CD8-positive, alpha-beta memory T cell (primary cell): Measurements from ENCODE around the gene MTAP. TPM values are rescaled to one million over a fixed set of nuclear protein-coding genes. Genes with fewer than 3 reads are reported as not detected.

ENCODE experiments used
- CTCF ChIA-PET: fragments of 350-600 bp; sonication (Branson Sonifier 250); formaldehyde crosslinking; loops from one replicate; lab custom pipeline; 2021; ENCODE audit warnings: antibody characterized with exemption; lab: Charles Lee
- POLR2A ChIA-PET: fragments of 350-600 bp; sonication (Branson Sonifier 250); formaldehyde crosslinking; loops from one replicate; lab custom pipeline; 2021; ENCODE audit warnings: antibody characterized with exemption; lab: Charles Lee
- DNase-seq, 5 donors: peaks; one replicate each; pipeline versions ENCODE4 v3.0.0 to v3.0.0-alpha.2; 2020 to 2022; ENCODE audit warnings: mixed read lengths in 1 of 5
- H3K27ac ChIP-seq: one replicate; pipeline ENCODE4 v1.7.0; 2013; ENCODE audit warnings: low read depth, mild to moderate bottlenecking, low read length, moderate library complexity
- H3K27me3 ChIP-seq: 2 replicates; pipeline ENCODE4 v1.7.0; 2013; ENCODE audit warnings: low read length, mild to moderate bottlenecking; ENCODE audit not compliant: insufficient read depth, poor library complexity, severe bottlenecking
- H3K36me3 ChIP-seq: 2 replicates; pipeline ENCODE4 v1.7.0; 2013; ENCODE audit warnings: mild to moderate bottlenecking, low read length, moderate library complexity; ENCODE audit not compliant: insufficient read depth
- H3K4me1 ChIP-seq: 2 replicates; pipeline ENCODE4 v1.7.0; 2013; ENCODE audit warnings: mild to moderate bottlenecking, low read length, moderate library complexity; ENCODE audit not compliant: insufficient read depth
- H3K4me3 ChIP-seq: 2 replicates; pipeline ENCODE4 v1.7.0; 2013; ENCODE audit warnings: mild to moderate bottlenecking, low read length
- H3K9me3 ChIP-seq: 2 replicates; pipeline ENCODE4 v1.7.0; 2013; ENCODE audit warnings: mild to moderate bottlenecking, low read length
- H3K27ac Mint-ChIP-seq, 8 donors: one replicate each; pipeline ENCODE4 v1.8.0; 2020 to 2021; ENCODE audit warnings: mixed read lengths in 8 of 8, mild to moderate bottlenecking in 6 of 8, inconsistent platforms in 3 of 8, moderate library complexity in 3 of 8
- H3K27me3 Mint-ChIP-seq, 2 donors: one replicate each; pipeline ENCODE4 v1.8.0; 2020 to 2021; ENCODE audit warnings: mixed read lengths in 2 of 2, mild to moderate bottlenecking in 1 of 2, moderate library complexity in 1 of 2
- H3K36me3 Mint-ChIP-seq, 3 donors: one replicate each; pipeline ENCODE4 v1.8.0; 2020 to 2021; ENCODE audit warnings: mixed read lengths in 3 of 3, inconsistent platforms in 1 of 3, mild to moderate bottlenecking in 1 of 3
- H3K4me1 Mint-ChIP-seq, 3 donors: one replicate each; pipeline ENCODE4 v1.8.0; 2020 to 2021; ENCODE audit warnings: mixed read lengths in 3 of 3, inconsistent platforms in 1 of 3, mild to moderate bottlenecking in 1 of 3
- H3K4me3 Mint-ChIP-seq, 7 donors: one replicate each; pipeline ENCODE4 v1.8.0; 2020 to 2021; ENCODE audit warnings: mixed read lengths in 7 of 7, mild to moderate bottlenecking in 6 of 7, moderate library complexity in 4 of 7, inconsistent platforms in 2 of 7
- H3K9me3 Mint-ChIP-seq, 5 donors: one replicate each; pipeline ENCODE4 v1.8.0; 2020 to 2022; ENCODE audit warnings: mixed read lengths in 5 of 5, mild to moderate bottlenecking in 3 of 5, moderate library complexity in 2 of 5, inconsistent platforms in 1 of 5
- polyA plus RNA-seq: library from polyadenylated mRNA; unstranded; fragments of 300-500 nt; fragmentation: Illumina TruSeq; gene quantifications from one replicate; pipeline ENCODE4 v1.2.3, GENCODE V29; 2021
- total RNA-seq, 2 experiments: library from RNA; stranded (reverse); gene quantifications; one replicate each; pipeline ENCODE4 v1.2.3, GENCODE V29; 2021

MTAP gene
- total and polyA plus RNA-seq, 3 experiments from 2014 or later, result 19.3 to 81.6 (median 77.4) TPM

DNA sequence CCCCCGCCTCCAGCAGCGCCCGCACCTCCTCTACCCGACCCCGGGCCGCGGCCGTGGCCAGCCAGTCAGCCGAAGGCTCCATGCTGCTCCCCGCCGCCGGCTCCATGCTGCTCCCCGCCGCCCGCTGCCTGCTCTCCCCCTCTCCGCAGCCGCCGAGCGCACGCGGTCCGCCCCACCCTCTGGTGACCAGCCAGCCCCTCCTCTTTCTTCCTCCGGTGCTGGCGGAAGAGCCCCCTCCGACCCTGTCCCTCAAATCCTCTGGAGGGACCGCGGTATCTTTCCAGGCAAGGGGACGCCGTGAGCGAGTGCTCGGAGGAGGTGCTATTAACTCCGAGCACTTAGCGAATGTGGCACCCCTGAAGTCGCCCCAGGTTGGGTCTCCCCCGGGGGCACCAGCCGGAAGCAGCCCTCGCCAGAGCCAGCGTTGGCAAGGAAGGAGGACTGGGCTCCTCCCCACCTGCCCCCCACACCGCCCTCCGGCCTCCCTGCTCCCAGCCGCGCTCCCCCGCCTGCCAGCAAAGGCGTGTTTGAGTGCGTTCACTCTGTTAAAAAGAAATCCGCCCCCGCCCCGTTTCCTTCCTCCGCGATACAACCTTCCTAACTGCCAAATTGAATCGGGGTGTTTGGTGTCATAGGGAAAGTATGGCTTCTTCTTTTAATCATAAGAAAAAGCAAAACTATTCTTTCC lies 172.4 kb downstream of the MTAP start:
- Histone ChIP-seq H3K36me3 (no peaks in the 10 kb centered on the region), H3K4me3 (peak overlapping the region; percentile 45), H3K9me3 (no peaks in the 10 kb centered on the region), H3K27me3 (peaks cover 83% of the 10 kb centered on the region), H3K4me1 (peaks cover 16% of the 10 kb centered on the region), H3K27ac (no peak overlapping the region)
- Mint-ChIP-seq H3K4me3 (peak overlapping the region; percentile 65 to 85 (median 80)), H3K36me3 (peaks cover 0 to 3% (median 2%) of the 10 kb centered on the region in 3 donors), H3K27me3 (peaks cover 88 to 91% of the 10 kb centered on the region in 2 donors), H3K27ac (peak overlapping the region in 3 of 8 donors; percentile 6 to 62 (median 55)), H3K9me3 (peaks cover 0 to 12% (median 11%) of the 10 kb centered on the region in 5 donors), H3K4me1 (peaks cover 21 to 23% (median 22%) of the 10 kb centered on the region in 3 donors)
- CTCF ChIA-PET, result no interaction called here
- POLR2A ChIA-PET, result no interaction called here
- DNase-seq, result peak in 3 of 5 donors; percentile 22 to 58 (median 28)

DNA sequence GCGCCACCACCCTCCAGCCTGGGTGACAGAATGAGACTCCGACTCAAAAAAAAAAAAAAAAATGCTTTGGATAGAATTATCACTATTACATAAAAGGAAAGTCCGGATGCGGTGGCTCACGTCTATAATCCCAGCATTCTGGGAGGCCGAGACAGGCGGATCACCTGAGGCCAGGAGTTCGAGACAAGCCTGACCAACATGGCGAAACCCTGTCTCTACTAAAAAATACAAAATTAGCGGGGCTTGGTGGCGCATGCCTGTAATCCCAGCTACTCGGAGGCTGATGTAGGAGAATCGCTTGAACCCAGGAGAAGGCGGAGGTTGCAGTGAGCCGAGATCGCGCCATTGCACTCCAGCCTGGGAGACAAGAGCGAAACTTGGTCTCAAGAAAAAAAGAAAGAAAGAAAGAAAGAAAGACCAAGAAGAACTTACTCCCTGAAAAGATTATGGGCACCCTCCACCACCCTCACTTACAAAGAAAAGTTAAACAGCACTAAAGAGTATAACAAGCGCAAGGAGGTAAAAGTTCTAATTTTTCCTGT lies 174.0 kb downstream of the MTAP start:
- ChIA-PET POLR2A (no interaction called here), CTCF (interaction anchor here (0.7 to 1.6 kb wide), 3 partner anchors 10 to 32 kb away, joined by 3 to 6 read pairs (median 4); partner anchors contain the start of gene CDKN2B-AS1)
- Histone ChIP-seq H3K9me3 (no peaks in the 10 kb centered on the region), H3K36me3 (no peaks in the 10 kb centered on the region), H3K27me3 (peaks cover 72% of the 10 kb centered on the region), H3K27ac (no peak overlapping the region), H3K4me3 (no peak overlapping the region), H3K4me1 (peaks cover 16% of the 10 kb centered on the region)
- Mint-ChIP-seq H3K9me3 (peaks cover 0 to 6% (median 2%) of the 10 kb centered on the region in 5 donors), H3K4me1 (peaks cover 14 to 19% (median 18%) of the 10 kb centered on the region in 3 donors), H3K4me3 (peak overlapping the region in 1 of 7 donors; percentile 32), H3K36me3 (no peaks in the 10 kb centered on the region), H3K27me3 (peaks cover 83 to 88% of the 10 kb centered on the region in 2 donors), H3K27ac (no peak overlapping the region)
- DNase-seq, result no peak

DNA sequence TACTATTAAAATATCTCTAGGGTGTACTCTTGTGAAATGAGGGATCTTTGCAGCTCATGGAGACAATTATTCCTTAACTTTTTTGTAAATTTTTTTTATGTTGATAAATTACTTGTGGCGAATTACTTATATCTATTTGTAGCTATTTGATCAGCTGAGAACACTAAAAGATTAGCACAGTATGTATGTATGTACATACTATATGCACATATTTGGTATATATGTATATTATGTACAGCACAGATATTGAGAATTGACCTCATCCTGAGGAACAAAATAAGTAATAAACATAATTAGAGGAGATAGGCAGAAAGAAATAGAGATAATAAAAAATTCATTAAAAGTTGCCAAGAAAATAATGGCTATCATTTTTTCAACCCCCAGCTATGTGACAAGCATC lies 180.0 kb downstream of the MTAP start:
- DNase-seq, result no peak
- POLR2A ChIA-PET, result no interaction called here
- peaks cover 28% of the 10 kb centered on the region for H3K27me3 ChIP-seq
- Mint-ChIP-seq H3K4me1 (peaks cover 0 to 7% (median 2%) of the 10 kb centered on the region in 3 donors), H3K4me3 (no peak overlapping the region), H3K9me3 (no peaks in the 10 kb centered on the region), H3K36me3 (no peaks in the 10 kb centered on the region), H3K27ac (no peak overlapping the region), H3K27me3 (peaks cover 36 to 74% of the 10 kb centered on the region in 2 donors)
- no peak overlapping the region for H3K4me3 ChIP-seq
- H3K4me1 ChIP-seq, result no peaks in the 10 kb centered on the region
- H3K27ac ChIP-seq, result no peak overlapping the region
- H3K36me3 ChIP-seq, result no peaks in the 10 kb centered on the region
- CTCF ChIA-PET, result interaction anchor here (0.9 to 2.0 kb wide), 2 partner anchors 13 to 26 kb away, joined by 3 to 11 read pairs; partner anchors contain the start of gene CDKN2B
- no peaks in the 10 kb centered on the region for H3K9me3 ChIP-seq

DNA sequence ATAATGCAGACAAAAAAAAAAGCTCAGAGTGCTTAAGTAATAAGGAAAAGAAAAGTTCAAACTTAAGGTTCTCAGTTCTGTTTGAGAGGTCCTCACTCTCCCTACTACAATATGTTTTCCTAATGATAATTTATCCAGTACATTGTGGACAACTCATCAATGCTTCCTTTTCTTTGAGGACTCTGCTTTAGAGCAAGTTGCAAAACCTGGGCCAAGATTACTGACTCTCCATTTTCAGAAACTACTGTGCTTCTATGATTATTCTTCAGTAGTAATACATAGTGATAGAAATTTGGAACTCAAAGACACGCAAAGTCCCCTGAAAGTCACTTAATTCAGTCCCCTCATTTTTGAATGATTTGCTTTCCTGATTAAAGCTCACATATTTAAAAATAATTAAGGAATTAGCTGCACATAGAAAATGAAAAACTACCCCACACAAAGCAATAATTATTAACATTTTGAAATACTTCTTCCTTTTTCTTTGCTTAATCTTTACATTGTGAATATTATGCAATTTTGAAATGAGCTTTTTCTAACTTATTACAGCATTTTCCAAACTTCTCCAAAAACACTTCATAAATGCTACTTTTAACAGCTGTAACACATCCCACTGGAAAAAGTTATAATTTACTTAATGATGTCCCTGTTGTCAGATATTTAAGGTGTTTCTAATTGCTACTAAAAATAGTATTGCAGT lies 180.6 kb downstream of the MTAP start:
- H3K27ac ChIP-seq, result no peak overlapping the region
- no peak overlapping the region for H3K4me3 ChIP-seq
- H3K4me1 ChIP-seq, result no peaks in the 10 kb centered on the region
- no peaks in the 10 kb centered on the region for H3K36me3 Mint-ChIP-seq
- H3K27ac Mint-ChIP-seq, result no peak overlapping the region
- ChIA-PET CTCF (interaction anchor here (0.9 to 2.0 kb wide), 2 partner anchors 14 to 25 kb away, joined by 3 to 11 read pairs; partner anchors contain the start of gene CDKN2B), POLR2A (no interaction called here)
- no peak for DNase-seq
- peaks cover 22% of the 10 kb centered on the region for H3K27me3 ChIP-seq
- no peak overlapping the region for H3K4me3 Mint-ChIP-seq
- H3K9me3 ChIP-seq, result no peaks in the 10 kb centered on the region
- peaks cover 0 to 7% (median 2%) of the 10 kb centered on the region in 3 donors for H3K4me1 Mint-ChIP-seq
- no peaks in the 10 kb centered on the region for H3K36me3 ChIP-seq
- peaks cover 30 to 71% of the 10 kb centered on the region in 2 donors for H3K27me3 Mint-ChIP-seq
- no peaks in the 10 kb centered on the region for H3K9me3 Mint-ChIP-seq

DNA sequence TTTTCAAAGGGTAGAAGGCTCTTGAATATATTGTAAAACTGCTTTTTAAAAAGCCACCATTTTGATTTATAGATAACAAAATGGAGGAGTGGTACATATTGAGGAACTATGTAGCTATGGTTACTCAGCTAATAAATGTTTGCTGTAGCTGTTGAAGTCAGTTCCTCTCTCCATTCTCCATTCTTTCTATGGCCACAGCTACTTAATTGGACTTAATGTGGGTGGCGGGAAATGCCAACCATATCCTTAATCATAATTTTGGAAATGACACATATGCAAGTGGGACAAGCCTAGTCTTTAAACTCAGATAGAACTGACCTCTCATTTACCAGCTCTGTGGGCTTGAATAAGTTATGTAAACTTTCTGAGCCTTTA lies 181.1 kb downstream of the MTAP start:
- Histone ChIP-seq H3K27me3 (peaks cover 26% of the 10 kb centered on the region), H3K4me1 (no peaks in the 10 kb centered on the region), H3K36me3 (no peaks in the 10 kb centered on the region), H3K27ac (no peak overlapping the region), H3K9me3 (no peaks in the 10 kb centered on the region), H3K4me3 (no peak overlapping the region)
- no peak for DNase-seq
- H3K4me1 Mint-ChIP-seq, result peaks cover 0 to 7% (median 2%) of the 10 kb centered on the region in 3 donors
- CTCF ChIA-PET, result interaction anchor here (2.0 kb wide), 1 partner anchor 25 kb away, joined by 11 read pairs; the partner anchor contains the start of gene CDKN2B
- POLR2A ChIA-PET, result no interaction called here
- no peak overlapping the region for H3K27ac Mint-ChIP-seq
- no peaks in the 10 kb centered on the region for H3K9me3 Mint-ChIP-seq
- H3K36me3 Mint-ChIP-seq, result no peaks in the 10 kb centered on the region
- peaks cover 28 to 71% of the 10 kb centered on the region in 2 donors for H3K27me3 Mint-ChIP-seq
- no peak overlapping the region for H3K4me3 Mint-ChIP-seq

DNA sequence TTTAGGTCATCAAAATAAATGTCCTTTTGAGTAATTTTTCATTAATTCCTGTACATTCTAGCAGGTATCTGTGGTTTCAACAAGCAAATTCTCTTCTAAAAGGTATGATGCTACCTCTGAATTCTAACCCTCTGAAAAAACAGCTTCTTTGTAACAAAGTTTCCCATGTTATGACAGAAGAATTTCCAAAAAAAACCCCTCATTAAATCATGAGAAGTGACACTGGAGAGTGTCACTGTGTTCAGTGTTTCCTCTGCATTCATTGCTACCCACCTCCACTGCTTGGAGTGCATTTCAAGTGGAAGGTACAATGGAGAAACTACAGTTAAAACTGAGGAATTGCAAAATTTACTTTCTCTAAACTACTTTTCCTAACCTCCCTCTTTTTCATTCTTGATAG lies 181.7 kb downstream of the MTAP start:
- no peaks in the 10 kb centered on the region for H3K9me3 Mint-ChIP-seq

DNA sequence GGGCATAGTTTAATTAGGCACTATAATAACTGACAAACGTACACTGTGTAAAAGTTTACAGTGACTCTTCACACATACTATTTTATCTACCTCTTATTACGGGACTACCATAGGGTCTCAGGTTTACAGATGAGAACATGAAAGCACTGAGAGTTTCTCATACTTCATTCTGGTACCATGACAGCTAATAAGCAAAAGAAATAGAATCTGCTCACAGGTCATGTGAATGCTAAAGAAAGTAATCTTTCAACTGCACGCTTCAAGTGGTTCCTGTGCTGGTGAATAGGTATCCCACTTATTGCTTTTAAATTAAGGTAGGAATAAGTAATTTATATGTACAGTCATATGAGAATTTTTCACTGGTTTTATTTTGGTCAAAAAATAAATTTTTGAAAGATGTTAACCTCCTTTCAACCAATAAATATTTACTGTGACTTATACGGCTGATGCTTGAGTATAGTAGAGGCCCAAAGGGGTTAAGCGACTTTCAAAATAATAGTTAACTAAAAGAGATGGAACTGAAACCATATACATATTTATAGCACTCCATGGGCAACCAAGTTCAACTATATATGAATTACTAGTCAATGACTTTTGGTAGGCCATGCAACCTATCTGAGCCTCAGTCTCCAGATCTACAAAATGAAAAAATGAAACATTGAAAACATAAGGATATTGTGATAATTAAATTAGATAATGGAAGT lies 183.7 kb downstream of the MTAP start:
- H3K9me3 Mint-ChIP-seq, result no peaks in the 10 kb centered on the region
- Histone ChIP-seq H3K4me3 (no peak overlapping the region), H3K27me3 (peaks cover 13% of the 10 kb centered on the region), H3K27ac (no peak overlapping the region), H3K9me3 (no peaks in the 10 kb centered on the region), H3K4me1 (no peaks in the 10 kb centered on the region), H3K36me3 (no peaks in the 10 kb centered on the region)
- ChIA-PET CTCF (interaction anchor here (1.1 to 1.8 kb wide), 5 partner anchors 8 to 172 kb away, joined by 3 to 11 read pairs (median 3); partner anchors contain the start of gene CDKN2B), POLR2A (interaction anchor here (0.5 kb wide), 1 partner anchor 183 kb away, joined by 3 read pairs; no protein-coding TSS in a partner anchor)
- peaks cover 19 to 63% of the 10 kb centered on the region in 2 donors for H3K27me3 Mint-ChIP-seq
- no peaks in the 10 kb centered on the region for H3K36me3 Mint-ChIP-seq
- no peak overlapping the region for H3K4me3 Mint-ChIP-seq
- DNase-seq, result no peak
- no peak overlapping the region for H3K27ac Mint-ChIP-seq
- peaks cover under 1 to 7% (median 2%) of the 10 kb centered on the region in 3 donors for H3K4me1 Mint-ChIP-seq

More for the DNA sequence above, 181.7 kb downstream of the MTAP start:
- H3K27me3 ChIP-seq, result peaks cover 22% of the 10 kb centered on the region
- no peaks in the 10 kb centered on the region for H3K4me1 ChIP-seq
- ChIA-PET CTCF (interaction anchor here (2.0 kb wide), 1 partner anchor 24 kb away, joined by 11 read pairs; the partner anchor contains the start of gene CDKN2B), POLR2A (no interaction called here)
- peaks cover 23 to 71% of the 10 kb centered on the region in 2 donors for H3K27me3 Mint-ChIP-seq
- no peak overlapping the region for H3K27ac ChIP-seq
- no peak for DNase-seq
- H3K27ac Mint-ChIP-seq, result no peak overlapping the region
- H3K36me3 ChIP-seq, result no peaks in the 10 kb centered on the region
- no peak overlapping the region for H3K4me3 Mint-ChIP-seq
- H3K4me1 Mint-ChIP-seq, result peaks cover 0 to 7% (median 2%) of the 10 kb centered on the region in 3 donors
- no peak overlapping the region for H3K4me3 ChIP-seq
- H3K36me3 Mint-ChIP-seq, result no peaks in the 10 kb centered on the region
- H3K9me3 ChIP-seq, result no peaks in the 10 kb centered on the region
